Activated CD8-positive, alpha-beta memory T cell treated with anti-CD3 and anti-CD28 coated beads for 36 hours (primary cell): ENCODE measurements around the gene DENND2C. TPM values are rescaled to one million over a fixed set of nuclear protein-coding genes. Genes with fewer than 3 reads are reported as not detected.

Experiments used
- CTCF ChIA-PET: fragments of 350-600 bp; sonication (Branson Sonifier 250); formaldehyde crosslinking; loops from one replicate; lab custom pipeline; 2021; ENCODE audit warnings: antibody characterized with exemption; lab: Charles Lee
- POLR2A ChIA-PET: fragments of 350-600 bp; sonication (Branson Sonifier 250); formaldehyde crosslinking; loops from one replicate; lab custom pipeline; 2021; ENCODE audit warnings: antibody characterized with exemption; lab: Charles Lee
- total RNA-seq, 2 experiments: library from RNA; stranded (reverse); gene quantifications; one replicate each; pipeline ENCODE4 v1.2.3, GENCODE V29; 2021

DENND2C gene
- total RNA-seq, 2 experiments from 2014 or later, result 0.42 to 0.55 TPM

DNA sequence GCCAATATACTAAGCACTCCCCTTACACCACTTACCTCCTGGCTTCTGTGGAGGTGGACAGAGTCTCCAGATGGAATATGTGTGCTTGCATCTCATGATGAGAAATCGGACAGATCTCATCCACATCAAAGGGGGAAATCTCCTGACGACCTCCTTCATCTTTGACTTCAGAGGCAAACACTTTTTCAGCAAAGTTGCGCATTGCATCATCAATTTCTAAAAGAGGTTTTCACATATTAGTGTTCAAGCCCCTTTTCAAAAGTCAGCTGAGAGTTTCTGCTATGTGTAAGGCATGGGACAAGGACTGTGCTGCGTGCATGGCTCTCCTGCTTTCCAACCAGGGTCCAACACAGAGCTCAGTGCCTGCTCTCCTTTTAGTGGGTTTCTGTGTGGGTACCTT lies 18.7 kb upstream of the DENND2C start:
- ChIA-PET CTCF (no interaction called here), POLR2A (no interaction called here)

- CTCF ChIA-PET, result no interaction called here
- POLR2A ChIA-PET, result no interaction called here
Measured at GRCh38 chr1:114685851-114686250, 16.0 kb upstream of the DENND2C start.

- CTCF ChIA-PET, result no interaction called here
- POLR2A ChIA-PET, result no interaction called here
Measured at GRCh38 chr1:114677691-114678090, 7.8 kb upstream of the DENND2C start.

- ChIA-PET CTCF (no interaction called here), POLR2A (interaction anchor here (0.6 kb wide), 1 partner anchor 15 kb away, joined by 6 read pairs; no protein-coding TSS in a partner anchor)
Measured at GRCh38 chr1:114676115-114676514, 6.3 kb upstream of the DENND2C start.

GRCh38 chr1:114671939-114672275 lies 2.1 kb upstream of the DENND2C start:
- POLR2A ChIA-PET, result no interaction called here
- CTCF ChIA-PET, result no interaction called here

GRCh38 chr1:114671011-114671938 lies 1.4 kb upstream of the DENND2C start:
- ChIA-PET CTCF (no interaction called here), POLR2A (no interaction called here)

DNA sequence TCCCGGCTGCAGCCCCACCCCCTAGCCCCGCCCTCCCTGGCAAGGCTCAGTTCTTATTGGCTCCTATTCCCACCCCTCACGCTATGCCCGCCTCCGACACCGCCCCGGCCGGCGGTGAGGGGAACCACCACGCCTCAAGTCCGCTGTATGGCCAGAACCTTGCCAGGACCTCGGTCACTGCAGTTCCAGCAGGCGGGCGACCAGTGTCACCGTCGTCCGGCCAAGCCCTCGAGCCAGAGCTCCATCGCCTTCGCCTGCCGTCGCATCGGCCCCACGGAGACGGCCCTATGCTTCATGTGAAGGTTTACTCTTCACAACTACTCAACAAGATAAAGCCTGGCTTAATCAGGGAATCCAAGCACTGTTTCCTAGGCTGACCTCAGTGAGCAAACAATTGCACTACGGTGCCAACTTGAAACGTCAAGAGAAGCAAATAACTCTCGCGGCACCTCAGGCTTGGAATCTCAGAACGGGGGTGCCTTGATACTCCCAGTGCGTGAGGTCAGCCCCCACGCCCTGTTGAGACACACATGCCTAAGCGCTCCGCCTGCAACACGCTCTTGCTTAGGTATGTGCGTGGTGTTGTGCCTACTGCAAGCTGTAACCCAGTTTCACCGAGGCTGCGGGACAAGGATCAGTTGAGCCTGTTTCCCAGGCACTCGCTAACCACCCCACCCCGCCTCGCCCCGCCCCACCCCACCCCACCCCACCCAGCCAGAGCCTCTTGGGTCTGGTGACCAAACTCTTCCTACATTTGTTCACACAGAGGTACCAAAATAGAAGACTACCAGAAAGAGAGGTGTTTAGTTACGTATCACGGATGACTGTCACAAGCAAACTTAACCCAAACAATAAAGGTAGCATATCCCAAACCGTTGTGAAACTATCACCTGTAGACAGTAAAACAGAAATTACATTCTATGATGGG lies 498 bp upstream of the DENND2C start:
- POLR2A ChIA-PET, result interaction anchor here (0.5 to 0.6 kb wide), 2 partner anchors 160 to 220 kb away, joined by 3 read pairs; no protein-coding TSS in a partner anchor

GRCh38 chr1:114668784-114669561 lies 876 bp downstream of the DENND2C start:
- CTCF ChIA-PET, result interaction anchor here (1.1 kb wide), 1 partner anchor 443 kb away, joined by 3 read pairs; no protein-coding TSS in a partner anchor
- POLR2A ChIA-PET, result no interaction called here

More for the DNA sequence above, 498 bp upstream of the DENND2C start:
- CTCF ChIA-PET, result no interaction called here

GRCh38 chr1:114668373-114668772 lies 1.5 kb downstream of the DENND2C start:
- CTCF ChIA-PET, result interaction anchor here (0.6 to 1.1 kb wide), 2 partner anchors 108 to 444 kb away, joined by 3 to 6 read pairs; no protein-coding TSS in a partner anchor
- POLR2A ChIA-PET, result no interaction called here

GRCh38 chr1:114666954-114667353 lies 2.9 kb downstream of the DENND2C start:
- POLR2A ChIA-PET, result no interaction called here
- CTCF ChIA-PET, result no interaction called here

DNA sequence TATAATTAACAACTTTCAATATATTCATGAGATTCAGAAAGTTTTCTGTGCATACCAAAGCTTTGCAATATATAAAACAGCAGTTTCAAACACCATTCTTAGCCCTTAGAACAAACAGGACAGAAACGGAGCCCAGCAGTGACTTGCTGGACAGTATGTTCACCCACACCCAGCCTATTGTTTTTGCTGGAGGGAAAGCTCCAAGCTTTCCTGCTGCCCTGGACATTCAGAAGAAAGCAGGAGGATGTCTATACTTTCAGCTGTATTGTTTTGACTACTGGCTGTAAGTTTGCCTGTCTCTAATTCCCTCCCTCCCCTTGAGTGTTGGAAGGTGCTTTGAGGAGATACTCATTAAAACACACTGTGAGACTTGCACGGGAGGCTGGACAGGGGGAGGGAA lies 9.6 kb downstream of the DENND2C start:
- ChIA-PET CTCF (no interaction called here), POLR2A (no interaction called here)

DNA sequence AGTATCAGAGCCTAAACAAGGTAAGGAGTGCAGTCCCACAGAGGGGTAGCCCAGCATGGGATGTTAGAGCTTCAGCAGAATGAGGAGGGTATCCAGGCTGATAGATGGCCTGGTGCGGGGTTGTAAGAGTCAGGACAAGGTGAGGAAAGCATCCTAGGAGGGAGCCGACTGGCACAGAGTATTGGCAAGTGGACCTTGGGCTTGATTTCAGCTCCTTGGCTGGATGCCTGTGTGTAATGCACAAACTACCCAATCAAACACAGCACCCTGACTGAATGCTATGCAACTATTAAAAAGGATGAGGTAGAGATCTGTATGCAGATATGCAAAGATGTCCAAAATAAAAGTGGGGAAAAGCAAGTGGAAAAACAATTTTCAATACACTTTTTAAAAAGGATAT lies 18.0 kb downstream of the DENND2C start:
- CTCF ChIA-PET, result no interaction called here
- POLR2A ChIA-PET, result no interaction called here

DNA sequence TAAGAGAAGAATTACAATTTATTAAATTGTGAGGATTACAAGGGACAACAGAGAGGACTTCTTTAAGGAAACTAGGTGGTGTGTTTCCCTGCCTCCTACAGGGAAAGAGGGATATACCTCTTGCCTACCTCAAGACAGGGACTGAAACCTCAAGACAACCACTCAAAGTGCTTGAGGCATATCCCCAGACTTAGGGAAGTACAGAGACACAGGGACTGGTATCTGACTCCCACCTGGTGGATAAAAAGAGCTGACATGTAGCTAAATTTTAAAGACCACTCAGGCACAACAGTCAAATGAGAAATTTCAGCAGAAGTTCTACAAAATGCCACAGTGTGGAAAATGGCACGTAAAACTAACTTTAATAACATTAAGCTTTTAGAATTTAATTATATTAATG lies 21.3 kb downstream of the DENND2C start:
- CTCF ChIA-PET, result no interaction called here

DNA sequence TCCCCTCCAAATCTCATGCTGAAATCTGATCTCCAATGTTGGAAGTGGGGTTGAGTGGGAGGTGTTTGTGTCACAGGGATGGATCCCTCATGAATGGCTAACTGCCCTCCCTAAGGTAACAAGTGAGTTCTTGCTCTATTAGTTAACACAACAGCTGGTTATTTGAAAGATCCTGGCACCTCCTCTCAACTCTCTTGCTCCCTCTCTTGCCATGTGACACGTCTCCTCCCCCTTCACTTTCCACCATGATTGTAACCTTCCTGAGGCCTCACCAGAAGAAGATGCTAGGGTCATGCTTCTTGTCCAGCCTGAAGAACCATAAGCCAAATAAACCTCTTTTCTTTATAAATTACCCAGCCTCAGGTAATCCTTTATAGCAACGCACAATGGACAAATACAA lies 28.5 kb downstream of the DENND2C start:
- CTCF ChIA-PET, result no interaction called here
- POLR2A ChIA-PET, result interaction anchor here (0.6 to 0.7 kb wide), 2 partner anchors 38 to 141 kb away, joined by 3 to 5 read pairs; no protein-coding TSS in a partner anchor

More for the DNA sequence above, 21.3 kb downstream of the DENND2C start:
- POLR2A ChIA-PET, result no interaction called here

- ChIA-PET POLR2A (no interaction called here), CTCF (no interaction called here)
Measured at GRCh38 chr1:114638910-114639309, 30.9 kb downstream of the DENND2C start.

DNA sequence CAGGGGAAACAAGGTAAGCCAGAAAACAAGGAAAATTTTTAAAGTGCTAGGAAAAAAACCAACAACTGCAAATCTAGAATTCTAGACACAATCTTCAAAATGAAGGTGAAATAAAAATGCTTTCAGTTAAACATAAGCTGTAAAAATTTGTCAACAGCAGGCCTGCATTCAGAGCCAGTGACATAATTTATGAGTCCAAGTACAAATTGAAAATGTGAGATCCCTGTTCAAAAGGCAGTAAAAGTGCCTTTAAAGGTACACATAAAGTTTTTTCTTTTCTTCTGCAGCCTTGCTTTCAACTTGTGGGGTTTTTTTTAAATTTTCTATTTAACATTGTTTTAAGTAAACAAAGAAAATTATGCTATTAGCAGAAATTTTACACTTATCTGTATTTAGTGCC lies 37.4 kb downstream of the DENND2C start:
- CTCF ChIA-PET, result no interaction called here
- POLR2A ChIA-PET, result no interaction called here

GRCh38 chr1:114627107-114627506 lies 42.7 kb downstream of the DENND2C start:
- ChIA-PET CTCF (no interaction called here), POLR2A (no interaction called here)

DNA sequence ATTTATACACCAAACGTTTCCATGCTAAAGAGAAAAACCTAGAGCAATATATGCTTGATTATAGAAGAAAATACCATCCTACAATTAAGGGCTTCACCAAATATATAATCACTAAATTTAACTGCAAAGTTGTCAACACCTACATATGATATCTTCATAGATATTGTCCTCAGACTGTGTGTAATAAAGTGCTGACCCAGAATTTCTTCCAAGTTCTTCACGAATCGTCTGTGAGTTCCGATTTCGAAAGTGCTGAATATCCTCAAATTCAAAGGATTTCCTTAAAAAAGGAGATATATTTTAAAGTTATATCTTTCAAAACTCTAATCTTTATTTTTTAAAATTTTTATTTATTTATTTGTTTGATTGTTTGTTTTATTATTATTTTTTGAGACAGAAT lies 46.5 kb downstream of the DENND2C start:
- ChIA-PET CTCF (no interaction called here), POLR2A (no interaction called here)

- CTCF ChIA-PET, result no interaction called here
- POLR2A ChIA-PET, result no interaction called here
Measured at GRCh38 chr1:114620419-114620818, 49.4 kb downstream of the DENND2C start.
